Suprapubic skin (tissue), 4 donors: ENCODE measurements around the gene MTHFSD. TPM values are rescaled to one million over a fixed set of nuclear protein-coding genes. Genes with fewer than 3 reads are reported as not detected.

Experiments used
- DNase-seq, 2 donors: peaks; one replicate each; pipeline ENCODE4 v3.0.0-alpha.2; 2019; ENCODE audit warnings: low spot score in 2 of 2
- H3K27ac ChIP-seq: fragments of 200-600 bp; sonication (generic); one replicate; pipeline ENCODE4 v1.5.1; 2019
- H3K27me3 ChIP-seq: fragments of 200-600 bp; sonication (generic); one replicate; pipeline ENCODE4 v1.5.1; 2019
- H3K36me3 ChIP-seq: fragments of 200-600 bp; sonication (generic); one replicate; pipeline ENCODE4 v1.5.1; 2019
- H3K4me1 ChIP-seq: fragments of 200-600 bp; sonication (generic); one replicate; pipeline ENCODE4 v1.5.1; 2019
- H3K4me3 ChIP-seq: fragments of 200-600 bp; sonication (generic); one replicate; pipeline ENCODE4 v1.5.1; 2019; ENCODE audit warnings: mild to moderate bottlenecking
- H3K9me3 ChIP-seq: fragments of 200-600 bp; sonication (generic); one replicate; pipeline ENCODE4 v1.5.1; 2019
- CTCF ChIP-seq, 2 donors: fragments of 200-600 bp in 1 of 2; fragments of 450-650 bp in 1 of 2; sonication (generic) in 1 of 2; IDR thresholded peaks; one replicate each; pipeline ENCODE4 v1.5.1; 2016 to 2019; ENCODE audit warnings: antibody characterized with exemption in 2 of 2, mild to moderate bottlenecking in 1 of 2, moderate library complexity in 1 of 2
- EP300 ChIP-seq: sonication (generic); formaldehyde crosslinking; IDR thresholded peaks from one replicate; pipeline ENCODE4 v1.6.1; 2017; ENCODE audit warnings: antibody characterized with exemption
- POLR2A ChIP-seq, 2 donors: fragments of 450-650 bp; IDR thresholded peaks; one replicate each; pipeline ENCODE4 v1.6.1; 2017; ENCODE audit warnings: antibody characterized with exemption in 2 of 2, mild to moderate bottlenecking in 2 of 2, moderate library complexity in 2 of 2
- POLR2AphosphoS5 ChIP-seq, 3 donors: sonication (generic); formaldehyde crosslinking; IDR thresholded peaks; one replicate each; pipeline ENCODE4 v1.6.1; 2017; ENCODE audit warnings: antibody characterized with exemption in 3 of 3
- WGBS: methylation state at CpG from one replicate; pipeline ENCODE4 v1.1.5; 2018; 5-methylcytosine and 5-hydroxymethylcytosine counted together
- total RNA-seq, 4 donors: library from RNA; depleted of rRNA; stranded (reverse); fragments of >200 nt; gene quantifications; one replicate each; pipeline ENCODE4 v1.1.0, GENCODE V29; 2016

MTHFSD gene
- total RNA-seq, 4 donors from 2014 or later = 12.4 to 43.4 (median 18.8) TPM

- Histone ChIP-seq H3K27ac (no peak overlapping the region), H3K9me3 (no peaks in the 10 kb centered on the region), H3K27me3 (peaks cover 28% of the 10 kb centered on the region), H3K4me1 (no peaks in the 10 kb centered on the region), H3K4me3 (no peak overlapping the region), H3K36me3 (no peaks in the 10 kb centered on the region)
- TF ChIP-seq POLR2A (IDR thresholded peaks at IDR 0.05) = no peak
- no peak for TF ChIP-seq CTCF (IDR thresholded peaks at IDR 0.05)
- no peak for TF ChIP-seq POLR2AphosphoS5 (IDR thresholded peaks at IDR 0.05)
- no peak for TF ChIP-seq EP300
- WGBS = 62% methylated on average over 12 of the region's 12 CpGs
- DNase-seq = no peak
These were observed 29.3 kb downstream of the MTHFSD start for GRCh38 chr16:86525696-86526095.

DNA sequence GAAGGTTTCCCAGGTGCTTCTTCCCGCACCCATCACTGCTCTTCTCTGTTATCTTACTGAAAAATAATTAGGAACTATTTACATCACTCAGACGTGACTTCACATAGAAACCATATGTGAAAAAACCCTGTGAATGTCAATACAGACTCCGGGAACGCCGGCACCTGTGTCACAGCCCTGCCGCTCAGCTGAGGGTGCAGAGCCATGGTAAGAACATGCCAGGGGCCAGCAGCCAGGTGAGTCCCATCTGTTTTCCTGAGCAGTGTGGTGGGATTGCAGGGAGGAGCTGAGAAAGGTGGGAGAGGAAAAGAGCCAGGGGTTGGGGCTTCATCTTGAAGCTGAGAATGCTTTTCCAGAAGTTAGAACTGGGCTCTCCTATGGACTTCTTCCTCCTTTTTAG, 31.0 kb downstream of the MTHFSD start:
- Histone ChIP-seq H3K36me3 (no peaks in the 10 kb centered on the region), H3K27ac (no peak overlapping the region), H3K4me1 (peaks cover 11% of the 10 kb centered on the region), H3K27me3 (peaks cover 42% of the 10 kb centered on the region), H3K4me3 (no peak overlapping the region), H3K9me3 (no peaks in the 10 kb centered on the region)
- 52% methylated on average over 6 of the region's 6 CpGs for WGBS
- no peak for DNase-seq
- TF ChIP-seq EP300 (no peak), POLR2AphosphoS5 (IDR thresholded peaks at IDR 0.05) (no peak), POLR2A (IDR thresholded peaks at IDR 0.05) (no peak), CTCF (IDR thresholded peaks at IDR 0.05) (no peak)

- peaks cover 11% of the 10 kb centered on the region for H3K4me1 ChIP-seq
- H3K36me3 ChIP-seq = no peaks in the 10 kb centered on the region
- DNase-seq = no peak
- H3K27ac ChIP-seq = no peak overlapping the region
- WGBS = 75% methylated on average over 5 of the region's 5 CpGs
- H3K9me3 ChIP-seq = no peaks in the 10 kb centered on the region
- H3K27me3 ChIP-seq = peaks cover 50% of the 10 kb centered on the region
- TF ChIP-seq POLR2AphosphoS5 (IDR thresholded peaks at IDR 0.05) = no peak
- no peak overlapping the region for H3K4me3 ChIP-seq
These were observed 31.8 kb downstream of the MTHFSD start for GRCh38 chr16:86523166-86523740.

- DNase-seq = no peak
These were observed 32.4 kb downstream of the MTHFSD start for GRCh38 chr16:86522634-86523033.

GRCh38 chr16:86521236-86522197, 33.5 kb downstream of the MTHFSD start:
- H3K4me1 ChIP-seq = peaks cover 11% of the 10 kb centered on the region
- TF ChIP-seq EP300 = no peak
- TF ChIP-seq POLR2AphosphoS5 (IDR thresholded peaks at IDR 0.05) = no peak
- TF ChIP-seq CTCF (IDR thresholded peaks at IDR 0.05) = no peak
- no peak for TF ChIP-seq POLR2A (IDR thresholded peaks at IDR 0.05)
- DNase-seq = no peak
- no peak overlapping the region for H3K27ac ChIP-seq
- H3K9me3 ChIP-seq = no peaks in the 10 kb centered on the region
- H3K36me3 ChIP-seq = no peaks in the 10 kb centered on the region
- no peak overlapping the region for H3K4me3 ChIP-seq
- WGBS = 76% methylated on average over 33 of the region's 35 CpGs
- H3K27me3 ChIP-seq = peaks cover 67% of the 10 kb centered on the region

More at GRCh38 chr16:86522634-86523033, 32.4 kb downstream of the MTHFSD start:
- peaks cover 56% of the 10 kb centered on the region for H3K27me3 ChIP-seq
- no peaks in the 10 kb centered on the region for H3K36me3 ChIP-seq
- H3K4me3 ChIP-seq = no peak overlapping the region
- TF ChIP-seq EP300 (no peak), POLR2A (IDR thresholded peaks at IDR 0.05) (no peak), CTCF (IDR thresholded peaks at IDR 0.05) (no peak), POLR2AphosphoS5 (IDR thresholded peaks at IDR 0.05) (no peak)
- H3K4me1 ChIP-seq = peaks cover 11% of the 10 kb centered on the region
- 80% methylated on average over 16 of the region's 16 CpGs for WGBS
- H3K27ac ChIP-seq = no peak overlapping the region
- H3K9me3 ChIP-seq = no peaks in the 10 kb centered on the region
